SK-N-SH treated with all-trans-retinoic acid at 6 μM for 48 hours (cell line): ENCODE measurements around the gene EEFSEC.

Source experiments
- ATAC-seq: fragments of 200-7000 bp; cut with Tn5 transposase; 3 replicates; pipeline ENCODE4 v1.9.1; 2020; ENCODE audit warnings: mild to moderate bottlenecking, moderate library complexity
- ARNTL ChIP-seq: fragments of 450-650 bp; formaldehyde crosslinking; IDR thresholded peaks from 2 replicates; pipeline ENCODE4 v1.5.0; 2020; ENCODE audit warnings: low read depth, mild to moderate bottlenecking, moderate library complexity, borderline replicate concordance
- BACH2 ChIP-seq: fragments of 250-450 bp; sonication (Bioruptor Pico); IDR thresholded peaks from 2 replicates; pipeline ENCODE4 v1.9.0; 2021; ENCODE audit warnings: mild to moderate bottlenecking, borderline replicate concordance
- CSDC2 ChIP-seq: fragments of 250-450 bp; sonication (Bioruptor Pico); IDR thresholded peaks from 2 replicates; pipeline ENCODE4 v1.5.0; 2020; ENCODE audit warnings: mild to moderate bottlenecking, moderate library complexity
- ESRRG ChIP-seq: fragments of 250-450 bp; sonication (Bioruptor Pico); IDR thresholded peaks from 2 replicates; pipeline ENCODE4 v1.6.1; 2021; ENCODE audit warnings: mild to moderate bottlenecking
- GLIS3 ChIP-seq: fragments of 250-450 bp; sonication (Bioruptor Pico); IDR thresholded peaks from 2 replicates; pipeline ENCODE4 v1.5.0; 2020; ENCODE audit warnings: mild to moderate bottlenecking, moderate library complexity
- ISL1 ChIP-seq: fragments of 250-450 bp; sonication (Bioruptor Pico); IDR thresholded peaks from 2 replicates; pipeline ENCODE4 v2.1.2; 2022; ENCODE audit warnings: mild to moderate bottlenecking, moderate library complexity
- PPARA ChIP-seq: fragments of 250-450 bp; sonication (Bioruptor Pico); IDR thresholded peaks from 2 replicates; pipeline ENCODE4 v1.5.0; 2020; ENCODE audit warnings: mild to moderate bottlenecking, borderline replicate concordance
- RARB ChIP-seq: fragments of 250-450 bp; sonication (Bioruptor Pico); IDR thresholded peaks from 2 replicates; pipeline ENCODE4 v1.8.0; 2021; ENCODE audit warnings: mild to moderate bottlenecking, moderate library complexity
- SNAI2 ChIP-seq: fragments of 250-450 bp; sonication (Bioruptor Pico); IDR thresholded peaks from 2 replicates; pipeline ENCODE4 v1.5.0; 2020; ENCODE audit warnings: mild to moderate bottlenecking, moderate library complexity
- TCF4 ChIP-seq: fragments of 250-450 bp; sonication (Bioruptor Pico); IDR thresholded peaks from 2 replicates; pipeline ENCODE4 v1.8.0; 2021; ENCODE audit warnings: mild to moderate bottlenecking, moderate library complexity, borderline replicate concordance
- TOX ChIP-seq: fragments of 250-450 bp; sonication (Bioruptor Pico); IDR thresholded peaks from 2 replicates; pipeline ENCODE4 v1.8.0; 2021; ENCODE audit warnings: mild to moderate bottlenecking, moderate library complexity, borderline replicate concordance
- ZC3H10 ChIP-seq: fragments of 250-450 bp; sonication (Bioruptor Pico); IDR thresholded peaks from 2 replicates; pipeline ENCODE4 v1.5.1; 2021; ENCODE audit warnings: mild to moderate bottlenecking, moderate library complexity
- ZFP3 ChIP-seq: fragments of 250-450 bp; sonication (Bioruptor Pico); IDR thresholded peaks from 2 replicates; pipeline ENCODE4 v1.5.0; 2020; ENCODE audit warnings: mild to moderate bottlenecking, moderate library complexity
- ZNF565 ChIP-seq: fragments of 450-650 bp; formaldehyde crosslinking; conservative IDR thresholded peaks from 2 replicates; pipeline ENCODE4 v1.5.0; 2020; ENCODE audit warnings: low read depth, mild to moderate bottlenecking, moderate library complexity
- ZNF70 ChIP-seq: fragments of 450-650 bp; formaldehyde crosslinking; IDR thresholded peaks from 2 replicates; pipeline ENCODE4 v1.5.0; 2020; ENCODE audit warnings: mild to moderate bottlenecking, moderate library complexity
- TF ChIP-seq, protein P1 (sequence below): fragments of 250-450 bp; sonication (Bioruptor Pico); IDR thresholded peaks from 2 replicates; pipeline ENCODE4 v1.8.0; 2021; ENCODE audit warnings: low read depth, mild to moderate bottlenecking, moderate library complexity, borderline replicate concordance
- TF ChIP-seq, protein P2 (sequence below): fragments of 250-450 bp; sonication (Bioruptor Pico); IDR thresholded peaks from 2 replicates; pipeline ENCODE4 v1.5.1; 2021; ENCODE audit warnings: mild to moderate bottlenecking, moderate library complexity
- TF ChIP-seq, protein P3 (sequence below): fragments of 250-450 bp; sonication (Bioruptor Pico); IDR thresholded peaks from 2 replicates; pipeline ENCODE4 v1.5.0; 2020; ENCODE audit warnings: mild to moderate bottlenecking, moderate library complexity
- TF ChIP-seq, protein P4 (sequence below): fragments of 250-450 bp; sonication (Bioruptor Pico); IDR thresholded peaks from 2 replicates; pipeline ENCODE4 v1.8.0; 2020; ENCODE audit warnings: mild to moderate bottlenecking, moderate library complexity, borderline replicate concordance
- TF ChIP-seq, protein P5 (sequence below): fragments of 250-450 bp; sonication (Bioruptor Pico); IDR thresholded peaks from 2 replicates; pipeline ENCODE4 v1.5.1; 2020; ENCODE audit warnings: low read depth, mild to moderate bottlenecking, moderate library complexity

Gene EEFSEC

DNA sequence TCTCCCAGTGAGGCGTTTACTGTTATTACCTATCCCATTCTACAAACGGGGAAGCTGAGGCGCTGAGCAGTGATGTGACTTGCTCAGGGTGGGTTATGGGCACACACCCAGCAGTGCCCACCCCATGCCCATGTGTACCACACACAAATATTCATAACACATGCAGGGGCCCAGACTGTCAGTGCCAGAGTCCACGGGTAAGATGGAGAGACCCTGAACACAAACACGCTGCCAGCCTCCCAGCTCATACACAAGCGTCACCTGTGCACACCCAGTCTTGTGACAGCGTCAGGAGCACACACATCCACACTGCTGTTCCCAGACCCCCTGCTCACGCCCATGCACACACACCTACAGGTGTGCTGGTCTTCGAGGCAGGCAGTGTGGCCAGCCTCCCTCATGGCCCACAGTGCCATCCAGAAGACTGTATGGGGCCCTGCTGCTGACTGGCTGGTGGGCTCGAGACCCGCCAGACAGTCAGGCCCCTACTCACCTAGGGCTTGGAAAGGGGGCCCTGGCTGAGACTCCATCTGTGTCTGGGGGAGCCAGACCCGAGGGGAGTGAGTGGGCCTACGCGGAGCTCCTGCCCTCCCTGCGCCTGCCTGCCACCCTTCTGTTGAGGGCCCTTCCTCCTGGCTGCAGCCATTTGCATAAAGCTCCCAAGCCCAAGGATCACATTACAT is 274.0 kb downstream of the EEFSEC start (continued):
- no peak for TF ChIP-seq PPARA (CRISPR knock-in tag)

DNA sequence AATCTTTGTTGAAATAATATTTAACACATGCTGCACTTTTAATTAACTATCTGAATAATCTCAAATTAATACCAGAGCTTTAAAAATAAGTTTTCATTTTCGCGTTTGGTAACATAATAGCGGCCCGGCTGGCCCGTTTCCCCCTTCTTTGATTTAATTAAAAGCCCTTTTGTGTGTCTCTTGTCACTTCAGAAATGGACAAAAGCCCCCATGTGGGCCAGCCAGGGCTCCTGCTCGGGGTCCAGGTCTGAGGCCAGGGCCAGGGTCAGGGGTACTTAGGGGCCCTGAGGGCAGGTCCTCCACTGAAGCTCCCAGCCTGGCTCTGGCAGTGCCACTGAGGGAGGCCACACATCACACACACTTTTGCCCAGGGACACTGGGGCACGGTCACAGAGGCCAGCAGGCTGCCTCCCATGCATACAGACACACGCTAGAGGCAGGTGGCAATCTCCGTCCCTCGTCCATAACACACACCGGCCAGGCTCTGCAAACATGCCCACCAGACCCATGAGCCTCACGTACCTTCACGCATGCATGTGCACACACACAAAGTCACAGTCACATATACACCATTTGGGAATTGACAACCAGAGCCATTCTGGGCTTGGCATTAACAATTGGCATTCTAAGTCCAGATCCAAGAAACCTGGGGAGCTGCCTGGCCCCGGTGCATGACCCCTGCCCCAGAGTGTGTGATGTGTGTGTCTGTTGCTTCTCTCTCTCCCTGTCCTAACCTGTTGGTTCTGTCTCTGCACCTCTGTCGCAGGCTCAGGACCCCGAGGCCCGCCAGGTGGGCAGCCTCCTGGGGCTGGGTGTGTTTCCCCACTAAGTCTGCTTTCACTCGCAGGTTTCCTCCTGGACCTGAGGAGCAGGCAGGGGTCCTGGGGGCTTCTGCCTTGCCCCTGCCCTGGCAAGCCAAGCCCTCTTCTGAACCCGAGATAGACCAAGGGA is 274.9 kb downstream of the EEFSEC start:
- TF ChIP-seq ISL1 (no peak), ESRRG (CRISPR knock-in tag) (no peak), ARNTL (no peak), GLIS3 (CRISPR knock-in tag) (no peak)
- TF ChIP-seq, protein P1, sequence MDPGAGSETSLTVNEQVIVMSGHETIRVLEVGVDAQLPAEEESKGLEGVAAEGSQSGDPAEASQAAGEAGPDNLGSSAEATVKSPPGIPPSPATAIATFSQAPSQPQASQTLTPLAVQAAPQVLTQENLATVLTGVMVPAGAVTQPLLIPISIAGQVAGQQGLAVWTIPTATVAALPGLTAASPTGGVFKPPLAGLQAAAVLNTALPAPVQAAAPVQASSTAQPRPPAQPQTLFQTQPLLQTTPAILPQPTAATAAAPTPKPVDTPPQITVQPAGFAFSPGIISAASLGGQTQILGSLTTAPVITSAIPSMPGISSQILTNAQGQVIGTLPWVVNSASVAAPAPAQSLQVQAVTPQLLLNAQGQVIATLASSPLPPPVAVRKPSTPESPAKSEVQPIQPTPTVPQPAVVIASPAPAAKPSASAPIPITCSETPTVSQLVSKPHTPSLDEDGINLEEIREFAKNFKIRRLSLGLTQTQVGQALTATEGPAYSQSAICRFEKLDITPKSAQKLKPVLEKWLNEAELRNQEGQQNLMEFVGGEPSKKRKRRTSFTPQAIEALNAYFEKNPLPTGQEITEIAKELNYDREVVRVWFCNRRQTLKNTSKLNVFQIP (CRISPR knock-in tag) = no peak
- TF ChIP-seq, protein P2, sequence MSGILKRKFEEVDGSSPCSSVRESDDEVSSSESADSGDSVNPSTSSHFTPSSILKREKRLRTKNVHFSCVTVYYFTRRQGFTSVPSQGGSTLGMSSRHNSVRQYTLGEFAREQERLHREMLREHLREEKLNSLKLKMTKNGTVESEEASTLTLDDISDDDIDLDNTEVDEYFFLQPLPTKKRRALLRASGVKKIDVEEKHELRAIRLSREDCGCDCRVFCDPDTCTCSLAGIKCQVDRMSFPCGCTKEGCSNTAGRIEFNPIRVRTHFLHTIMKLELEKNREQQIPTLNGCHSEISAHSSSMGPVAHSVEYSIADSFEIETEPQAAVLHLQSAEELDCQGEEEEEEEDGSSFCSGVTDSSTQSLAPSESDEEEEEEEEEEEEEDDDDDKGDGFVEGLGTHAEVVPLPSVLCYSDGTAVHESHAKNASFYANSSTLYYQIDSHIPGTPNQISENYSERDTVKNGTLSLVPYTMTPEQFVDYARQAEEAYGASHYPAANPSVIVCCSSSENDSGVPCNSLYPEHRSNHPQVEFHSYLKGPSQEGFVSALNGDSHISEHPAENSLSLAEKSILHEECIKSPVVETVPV = no peak
- TF ChIP-seq, protein P3, sequence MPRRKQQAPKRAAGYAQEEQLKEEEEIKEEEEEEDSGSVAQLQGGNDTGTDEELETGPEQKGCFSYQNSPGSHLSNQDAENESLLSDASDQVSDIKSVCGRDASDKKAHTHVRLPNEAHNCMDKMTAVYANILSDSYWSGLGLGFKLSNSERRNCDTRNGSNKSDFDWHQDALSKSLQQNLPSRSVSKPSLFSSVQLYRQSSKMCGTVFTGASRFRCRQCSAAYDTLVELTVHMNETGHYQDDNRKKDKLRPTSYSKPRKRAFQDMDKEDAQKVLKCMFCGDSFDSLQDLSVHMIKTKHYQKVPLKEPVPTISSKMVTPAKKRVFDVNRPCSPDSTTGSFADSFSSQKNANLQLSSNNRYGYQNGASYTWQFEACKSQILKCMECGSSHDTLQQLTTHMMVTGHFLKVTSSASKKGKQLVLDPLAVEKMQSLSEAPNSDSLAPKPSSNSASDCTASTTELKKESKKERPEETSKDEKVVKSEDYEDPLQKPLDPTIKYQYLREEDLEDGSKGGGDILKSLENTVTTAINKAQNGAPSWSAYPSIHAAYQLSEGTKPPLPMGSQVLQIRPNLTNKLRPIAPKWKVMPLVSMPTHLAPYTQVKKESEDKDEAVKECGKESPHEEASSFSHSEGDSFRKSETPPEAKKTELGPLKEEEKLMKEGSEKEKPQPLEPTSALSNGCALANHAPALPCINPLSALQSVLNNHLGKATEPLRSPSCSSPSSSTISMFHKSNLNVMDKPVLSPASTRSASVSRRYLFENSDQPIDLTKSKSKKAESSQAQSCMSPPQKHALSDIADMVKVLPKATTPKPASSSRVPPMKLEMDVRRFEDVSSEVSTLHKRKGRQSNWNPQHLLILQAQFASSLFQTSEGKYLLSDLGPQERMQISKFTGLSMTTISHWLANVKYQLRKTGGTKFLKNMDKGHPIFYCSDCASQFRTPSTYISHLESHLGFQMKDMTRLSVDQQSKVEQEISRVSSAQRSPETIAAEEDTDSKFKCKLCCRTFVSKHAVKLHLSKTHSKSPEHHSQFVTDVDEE = no peak
- TF ChIP-seq, all 23 proteins: peak for 0
- ATAC-seq = no peak

DNA sequence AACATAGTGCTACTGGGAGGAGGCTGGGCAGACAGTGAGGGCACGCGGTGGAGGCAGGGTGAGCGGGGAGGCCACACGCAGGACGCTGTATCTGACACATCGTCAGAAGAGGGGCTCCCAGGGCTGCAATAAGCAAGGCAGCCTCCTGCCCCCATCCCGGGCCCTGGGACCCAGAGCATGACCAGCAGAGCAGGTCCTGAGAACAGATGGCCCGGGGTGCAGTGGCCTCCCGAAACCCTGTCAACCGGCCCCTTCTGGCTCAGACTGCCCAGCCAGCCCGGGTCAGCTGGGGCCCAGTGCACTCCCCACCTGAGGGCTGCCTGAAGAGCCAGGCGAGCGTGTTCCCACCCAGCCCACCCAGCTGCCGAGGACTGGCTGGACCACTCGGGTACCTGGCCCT is 276.0 kb downstream of the EEFSEC start:
- no peak for TF ChIP-seq BACH2 (CRISPR knock-in tag)
- TF ChIP-seq ZFP3 = no peak
- TF ChIP-seq ZNF565 = no peak
- no peak for ATAC-seq

DNA sequence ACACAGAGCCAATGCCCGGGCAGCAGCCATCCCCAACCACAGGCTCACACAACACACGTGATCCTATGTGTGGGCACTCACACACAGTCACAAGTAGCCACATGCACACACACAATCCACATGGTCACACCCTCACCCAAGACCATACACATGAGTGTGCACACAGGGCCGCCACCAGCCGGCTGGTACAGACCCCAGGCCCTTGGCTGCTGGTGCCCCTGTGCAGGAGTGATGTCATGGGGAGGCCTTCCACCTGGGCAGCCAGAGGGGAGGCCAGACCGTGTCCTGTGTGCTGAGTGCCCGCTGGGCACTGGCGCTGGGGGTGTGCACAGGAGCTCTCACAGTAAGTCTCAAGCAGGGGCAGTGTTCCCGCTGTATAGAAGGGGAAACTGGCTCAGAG is 276.5 kb downstream of the EEFSEC start:
- no peak for ATAC-seq
- TF ChIP-seq ZFP3 (no peak), ISL1 (no peak), ZNF70 (CRISPR knock-in tag) (no peak), TCF4 (no peak), ESRRG (CRISPR knock-in tag) (no peak), PPARA (CRISPR knock-in tag) (no peak), ZC3H10 (CRISPR knock-in tag) (no peak), GLIS3 (CRISPR knock-in tag) (no peak), CSDC2 (CRISPR knock-in tag) (no peak), ZNF565 (no peak), SNAI2 (CRISPR knock-in tag) (no peak), TOX (CRISPR knock-in tag) (no peak), RARB (CRISPR knock-in tag) (no peak)
- TF ChIP-seq, protein P4, sequence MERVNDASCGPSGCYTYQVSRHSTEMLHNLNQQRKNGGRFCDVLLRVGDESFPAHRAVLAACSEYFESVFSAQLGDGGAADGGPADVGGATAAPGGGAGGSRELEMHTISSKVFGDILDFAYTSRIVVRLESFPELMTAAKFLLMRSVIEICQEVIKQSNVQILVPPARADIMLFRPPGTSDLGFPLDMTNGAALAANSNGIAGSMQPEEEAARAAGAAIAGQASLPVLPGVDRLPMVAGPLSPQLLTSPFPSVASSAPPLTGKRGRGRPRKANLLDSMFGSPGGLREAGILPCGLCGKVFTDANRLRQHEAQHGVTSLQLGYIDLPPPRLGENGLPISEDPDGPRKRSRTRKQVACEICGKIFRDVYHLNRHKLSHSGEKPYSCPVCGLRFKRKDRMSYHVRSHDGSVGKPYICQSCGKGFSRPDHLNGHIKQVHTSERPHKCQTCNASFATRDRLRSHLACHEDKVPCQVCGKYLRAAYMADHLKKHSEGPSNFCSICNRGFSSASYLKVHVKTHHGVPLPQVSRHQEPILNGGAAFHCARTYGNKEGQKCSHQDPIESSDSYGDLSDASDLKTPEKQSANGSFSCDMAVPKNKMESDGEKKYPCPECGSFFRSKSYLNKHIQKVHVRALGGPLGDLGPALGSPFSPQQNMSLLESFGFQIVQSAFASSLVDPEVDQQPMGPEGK = no peak
- TF ChIP-seq, protein P1 (CRISPR knock-in tag) = no peak
- TF ChIP-seq, protein P5, sequence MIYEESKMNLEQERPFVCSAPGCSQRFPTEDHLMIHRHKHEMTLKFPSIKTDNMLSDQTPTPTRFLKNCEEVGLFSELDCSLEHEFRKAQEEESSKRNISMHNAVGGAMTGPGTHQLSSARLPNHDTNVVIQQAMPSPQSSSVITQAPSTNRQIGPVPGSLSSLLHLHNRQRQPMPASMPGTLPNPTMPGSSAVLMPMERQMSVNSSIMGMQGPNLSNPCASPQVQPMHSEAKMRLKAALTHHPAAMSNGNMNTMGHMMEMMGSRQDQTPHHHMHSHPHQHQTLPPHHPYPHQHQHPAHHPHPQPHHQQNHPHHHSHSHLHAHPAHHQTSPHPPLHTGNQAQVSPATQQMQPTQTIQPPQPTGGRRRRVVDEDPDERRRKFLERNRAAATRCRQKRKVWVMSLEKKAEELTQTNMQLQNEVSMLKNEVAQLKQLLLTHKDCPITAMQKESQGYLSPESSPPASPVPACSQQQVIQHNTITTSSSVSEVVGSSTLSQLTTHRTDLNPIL = no peak
- TF ChIP-seq, protein P2 = no peak
